ENCODE results near the gene FADD.
"Not testable (repeated sequence)": the region's sequence is repeated elsewhere in the genome, so short reads cannot be mapped to it uniquely, and the experiment has no call there.

FADD gene

GRCh38 chr11:70205049-70205725, 2.1 kb downstream of the FADD start:
- DNase-seq (ENCODE audit: low read depth): peak; percentile 34

- no peak for DNase-seq (ENCODE audit: low read depth)
These were observed 2.7 kb downstream of the FADD start for GRCh38 chr11:70205766-70206165.

DNA sequence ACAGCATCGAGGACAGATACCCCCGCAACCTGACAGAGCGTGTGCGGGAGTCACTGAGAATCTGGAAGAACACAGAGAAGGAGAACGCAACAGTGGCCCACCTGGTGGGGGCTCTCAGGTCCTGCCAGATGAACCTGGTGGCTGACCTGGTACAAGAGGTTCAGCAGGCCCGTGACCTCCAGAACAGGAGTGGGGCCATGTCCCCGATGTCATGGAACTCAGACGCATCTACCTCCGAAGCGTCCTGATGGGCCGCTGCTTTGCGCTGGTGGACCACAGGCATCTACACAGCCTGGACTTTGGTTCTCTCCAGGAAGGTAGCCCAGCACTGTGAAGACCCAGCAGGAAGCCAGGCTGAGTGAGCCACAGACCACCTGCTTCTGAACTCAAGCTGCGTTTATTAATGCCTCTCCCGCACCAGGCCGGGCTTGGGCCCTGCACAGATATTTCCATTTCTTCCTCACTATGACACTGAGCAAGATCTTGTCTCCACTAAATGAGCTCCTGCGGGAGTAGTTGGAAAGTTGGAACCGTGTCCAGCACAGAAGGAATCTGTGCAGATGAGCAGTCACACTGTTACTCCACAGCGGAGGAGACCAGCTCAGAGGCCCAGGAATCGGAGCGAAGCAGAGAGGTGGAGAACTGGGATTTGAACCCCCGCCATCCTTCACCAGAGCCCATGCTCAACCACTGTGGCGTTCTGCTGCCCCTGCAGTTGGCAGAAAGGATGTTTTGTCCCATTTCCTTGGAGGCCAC, 3.3 kb downstream of the FADD start:
- DNase-seq (ENCODE audit: low read depth): no peak

DNA sequence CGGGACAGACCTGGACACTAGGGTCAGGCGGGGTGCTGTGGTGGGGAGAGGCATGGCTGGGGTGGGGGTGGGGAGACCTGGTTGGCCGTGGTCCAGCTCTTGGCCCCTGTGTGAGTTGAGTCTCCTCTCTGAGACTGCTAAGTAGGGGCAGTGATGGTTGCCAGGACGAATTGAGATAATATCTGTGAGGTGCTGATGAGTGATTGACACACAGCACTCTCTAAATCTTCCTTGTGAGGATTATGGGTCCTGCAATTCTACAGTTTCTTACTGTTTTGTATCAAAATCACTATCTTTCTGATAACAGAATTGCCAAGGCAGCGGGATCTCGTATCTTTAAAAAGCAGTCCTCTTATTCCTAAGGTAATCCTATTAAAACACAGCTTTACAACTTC, 3.9 kb downstream of the FADD start:
- DNase-seq (ENCODE audit: low read depth): no peak

GRCh38 chr11:70207531-70208131, 4.5 kb downstream of the FADD start:
- DNase-seq (ENCODE audit: low read depth): no peak

DNA sequence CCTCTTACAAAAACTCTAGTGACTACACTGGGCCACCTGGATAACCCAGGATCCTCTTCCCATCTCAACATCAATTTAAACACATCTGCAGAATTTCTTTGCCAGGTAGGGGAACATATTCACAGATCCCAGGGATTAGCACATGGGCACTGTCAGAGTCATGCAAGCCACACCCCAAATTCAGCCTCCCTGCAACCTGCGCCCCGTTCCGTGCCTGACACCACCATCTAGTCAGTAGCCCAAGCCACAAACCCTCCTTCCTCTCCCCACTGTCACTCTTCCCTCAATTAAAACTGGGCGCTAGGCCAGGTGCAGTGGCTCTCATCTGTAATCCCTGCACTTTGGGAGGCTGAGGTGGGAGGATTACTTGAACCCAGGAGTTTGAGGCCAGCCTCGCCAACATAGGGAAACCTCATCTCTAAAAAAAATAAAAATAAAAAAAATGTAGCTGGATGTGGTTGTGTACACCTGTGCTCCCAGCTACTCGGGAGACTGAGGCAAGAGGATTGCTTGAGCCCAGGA, 6.4 kb downstream of the FADD start:
- no peak for DNase-seq (ENCODE audit: low read depth)

- peak; percentile 92 for DNase-seq (ENCODE audit: low read depth)
These were observed 7.0 kb downstream of the FADD start for GRCh38 chr11:70210051-70210501.

DNA sequence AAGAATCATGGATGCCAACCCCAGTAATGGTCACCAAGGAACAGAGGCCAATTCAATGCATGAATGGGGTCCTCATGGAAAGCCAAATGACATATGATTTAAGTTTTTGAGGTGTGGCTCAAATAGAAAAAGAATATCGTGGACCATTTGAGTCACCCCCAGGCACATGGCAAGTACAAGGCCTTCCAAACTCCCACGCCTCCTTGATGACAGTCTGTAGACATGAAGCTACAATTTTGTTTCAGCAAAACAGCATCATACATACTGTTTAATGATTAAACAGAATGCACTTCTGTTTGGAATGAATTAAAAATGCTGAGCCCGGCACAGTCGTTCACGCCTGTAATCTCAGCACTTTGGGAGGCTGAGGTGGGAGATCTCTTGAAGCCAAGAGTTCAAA, 7.4 kb downstream of the FADD start:
- DNase-seq (ENCODE audit: low read depth): peak; percentile 34

DNA sequence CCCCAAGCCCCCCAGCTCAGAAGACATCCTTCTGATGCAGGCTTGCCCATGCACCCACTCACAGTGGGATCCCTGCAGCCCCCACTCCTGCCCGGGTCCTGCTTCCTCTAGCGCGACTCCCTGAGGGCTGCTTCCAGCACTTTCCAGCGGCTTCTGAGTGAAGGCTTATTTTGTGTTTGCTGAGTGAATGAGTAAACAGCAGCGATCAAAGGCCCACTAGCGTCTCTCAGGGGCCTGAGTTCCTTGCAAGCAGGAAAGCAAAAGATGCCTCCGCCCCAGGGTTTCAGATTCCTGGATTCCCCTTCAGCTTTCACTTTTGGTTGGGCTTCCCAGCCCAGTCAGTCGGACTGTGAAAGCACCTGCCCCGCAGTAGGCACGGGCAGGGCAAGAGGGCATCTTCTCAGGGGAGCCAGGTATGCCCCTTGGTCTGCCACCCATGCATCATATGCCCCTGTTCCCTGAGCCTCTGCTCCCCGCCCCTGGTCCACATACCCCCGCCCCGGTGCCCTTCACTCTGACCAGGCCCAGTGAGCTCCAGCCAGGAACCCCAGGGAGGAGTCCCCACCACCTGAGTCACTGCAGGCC, 9.2 kb downstream of the FADD start:
- DNase-seq (ENCODE audit: low read depth): no peak

- not testable (repeated sequence) for DNase-seq (ENCODE audit: low read depth)
These were observed 14.3 kb downstream of the FADD start for GRCh38 chr11:70217388-70217787.

DNA sequence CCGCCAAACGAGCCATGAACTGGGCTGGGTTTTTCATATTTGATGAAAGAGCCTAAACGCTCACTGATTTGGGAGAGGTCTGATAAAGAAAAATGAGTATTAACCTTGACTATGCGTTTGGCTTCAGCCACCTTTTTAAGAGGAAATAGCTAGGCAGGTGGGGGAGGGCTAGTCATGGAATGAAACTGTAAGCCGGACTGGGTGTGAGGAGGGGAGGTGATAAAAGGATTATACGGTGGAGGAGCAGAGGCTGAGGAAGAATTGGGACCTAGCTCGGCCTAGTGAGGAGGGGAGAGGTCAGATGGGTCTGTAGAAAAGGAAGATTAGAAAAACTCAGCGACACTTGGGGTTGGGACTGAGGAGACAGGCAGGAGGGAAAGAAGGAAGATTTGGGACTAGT, 15.0 kb downstream of the FADD start:
- DNase-seq (ENCODE audit: low read depth): not testable (repeated sequence)

- no peak for DNase-seq (ENCODE audit: low read depth)
These were observed 17.0 kb downstream of the FADD start for GRCh38 chr11:70220136-70220535.

- peak; percentile 13 for DNase-seq (ENCODE audit: low read depth)
These were observed 17.8 kb downstream of the FADD start for GRCh38 chr11:70220920-70221319.

DNA sequence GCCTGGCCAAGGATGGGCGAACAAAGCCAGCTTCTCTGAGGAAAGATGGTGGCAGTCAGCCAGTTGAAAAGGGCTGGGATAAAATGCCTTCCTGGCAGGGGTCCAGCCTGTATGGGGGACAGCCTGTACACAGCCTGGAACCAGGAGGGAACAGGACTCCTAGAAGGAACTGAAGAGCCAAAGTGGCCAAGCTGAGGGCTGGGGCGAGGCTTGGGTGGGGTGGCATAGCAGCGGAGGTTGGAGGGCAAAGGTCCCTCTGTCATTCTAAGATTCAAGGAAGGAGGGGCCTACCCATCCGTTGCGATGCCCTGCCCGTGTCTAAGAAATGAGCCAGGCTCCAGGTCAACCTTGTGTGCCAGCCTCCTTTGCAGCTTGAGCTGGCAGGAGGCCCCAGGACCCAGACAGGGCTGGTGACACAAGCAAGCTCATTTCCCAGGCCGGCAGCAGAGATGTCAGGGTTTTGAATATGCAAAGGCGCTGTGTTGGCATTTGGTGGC, 22.6 kb downstream of the FADD start:
- DNase-seq (ENCODE audit: low read depth): no peak

DNA sequence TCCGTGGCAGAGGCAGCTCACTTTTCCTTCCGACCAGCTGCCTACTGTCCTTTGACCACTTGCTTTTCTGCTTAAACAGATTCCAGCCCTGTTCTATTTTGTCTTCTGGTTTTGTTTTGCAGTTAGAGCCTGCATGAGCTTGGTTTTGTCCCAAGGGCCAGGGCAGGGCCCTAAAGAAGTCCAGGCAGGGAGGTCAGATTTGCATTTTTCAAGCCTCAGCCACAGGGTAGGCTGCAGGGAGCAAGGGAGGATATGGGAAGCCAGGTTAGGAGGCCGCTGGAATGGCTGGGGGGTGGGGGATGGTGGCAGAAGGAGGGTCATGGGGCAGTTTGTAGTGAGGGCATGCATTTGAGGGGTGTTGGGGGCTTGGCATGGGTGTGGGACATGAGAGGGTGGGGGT, 23.1 kb downstream of the FADD start:
- DNase-seq (ENCODE audit: low read depth): no peak

DNA sequence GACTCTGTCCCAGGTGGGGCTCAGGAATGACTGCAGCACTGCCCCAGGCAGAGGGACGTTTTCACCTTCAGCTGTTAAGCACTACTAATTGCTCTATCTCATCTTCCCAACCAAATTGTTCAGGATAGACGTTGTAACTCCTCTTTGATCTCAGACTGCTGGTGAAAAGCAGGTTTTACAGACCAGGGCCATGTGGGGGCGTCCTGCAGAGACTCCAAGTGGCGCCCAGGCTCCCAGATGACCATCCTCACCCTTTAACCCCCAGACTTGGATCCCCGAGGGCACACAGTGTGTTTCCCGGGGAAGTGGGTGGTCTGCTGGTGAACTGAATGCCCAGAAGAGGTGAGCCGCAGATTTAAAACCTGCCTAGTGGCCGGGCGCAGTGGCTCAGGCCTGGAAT, 23.9 kb downstream of the FADD start:
- DNase-seq (ENCODE audit: low read depth): peak; percentile 16

GRCh38 chr11:70229737-70230136, 26.6 kb downstream of the FADD start:
- no peak for DNase-seq (ENCODE audit: low read depth)

GRCh38 chr11:70230151-70230839, 27.2 kb downstream of the FADD start:
- no peak for DNase-seq (ENCODE audit: low read depth)

DNA sequence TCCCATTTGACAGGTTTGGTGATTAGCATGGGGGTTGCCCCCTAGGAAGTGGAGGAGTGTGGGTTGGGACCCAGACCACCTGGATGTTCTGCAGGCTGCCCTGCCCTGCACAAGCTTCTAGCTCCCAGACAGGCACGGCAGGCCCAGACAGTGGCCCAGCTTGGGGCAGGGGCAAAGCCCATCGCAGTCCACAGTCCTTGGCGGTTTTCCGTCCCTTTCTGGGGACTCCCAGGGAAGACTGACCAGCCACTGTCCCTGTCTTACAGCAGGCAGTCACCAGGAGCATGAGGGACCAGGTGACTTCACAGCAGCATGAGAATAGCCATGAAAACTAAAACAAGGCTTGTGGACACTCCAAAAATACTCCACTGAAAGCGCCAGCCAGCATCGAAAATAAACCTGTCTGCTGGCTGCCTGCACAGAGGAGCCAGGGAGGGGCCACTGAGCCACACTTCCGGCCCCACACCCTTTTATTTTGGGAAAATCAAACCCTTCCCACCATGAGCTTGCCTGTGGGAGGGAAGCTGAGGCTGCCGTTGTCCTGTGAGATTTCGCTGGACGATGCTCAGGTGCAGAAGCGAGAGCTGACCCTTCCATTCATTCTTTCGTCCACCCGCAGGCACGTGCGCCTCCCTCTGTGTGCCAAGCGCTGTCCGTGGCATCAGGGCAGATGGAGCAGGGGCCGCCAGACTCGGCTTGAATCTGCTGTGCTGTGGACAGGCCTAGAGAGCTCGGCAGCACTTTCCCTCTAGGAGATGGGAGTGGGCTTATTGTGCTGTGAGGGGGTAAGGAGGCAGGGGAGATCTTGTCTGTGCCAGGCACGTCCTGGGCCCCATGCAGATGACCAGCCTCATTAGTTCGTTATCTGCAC, 28.0 kb downstream of the FADD start:
- DNase-seq (ENCODE audit: low read depth): no peak

GRCh38 chr11:70233034-70233433, 29.9 kb downstream of the FADD start:
- DNase-seq (ENCODE audit: low read depth): no peak

DNA sequence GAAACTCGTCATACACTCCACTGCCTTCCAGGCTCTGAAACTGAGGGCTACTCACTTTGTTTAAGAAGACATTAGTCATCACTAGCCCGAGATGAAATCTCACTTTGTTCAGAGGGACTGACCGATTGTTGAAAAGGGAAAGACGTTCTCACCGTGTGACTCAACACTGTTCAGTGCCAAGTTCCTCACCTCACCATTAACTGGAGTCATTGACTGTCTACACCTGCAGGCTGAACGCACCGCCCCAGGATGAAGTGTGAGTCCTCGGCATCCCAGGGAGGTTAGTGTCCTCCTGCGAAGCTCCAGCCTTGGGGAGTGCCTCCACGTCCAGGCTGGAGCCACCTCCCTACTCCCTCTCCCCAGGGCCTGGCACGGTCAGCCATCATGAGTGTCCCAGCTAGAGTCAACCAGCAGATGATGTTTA, 30.4 kb downstream of the FADD start:
- DNase-seq (ENCODE audit: low read depth): peak; percentile 71

Data from amniotic epithelial cell (primary cell).